HG03520 (cell line): ENCODE measurements around the gene PROX1.

Experiments used
- ATAC-seq: cut with Tn5 transposase; IDR thresholded peaks from one replicate; pipeline ENCODE4 v1.9.1; 2021; ENCODE audit warnings: mild to moderate bottlenecking, moderate library complexity; ENCODE audit not compliant: unreplicated experiment

The PROX1 gene, protein sequence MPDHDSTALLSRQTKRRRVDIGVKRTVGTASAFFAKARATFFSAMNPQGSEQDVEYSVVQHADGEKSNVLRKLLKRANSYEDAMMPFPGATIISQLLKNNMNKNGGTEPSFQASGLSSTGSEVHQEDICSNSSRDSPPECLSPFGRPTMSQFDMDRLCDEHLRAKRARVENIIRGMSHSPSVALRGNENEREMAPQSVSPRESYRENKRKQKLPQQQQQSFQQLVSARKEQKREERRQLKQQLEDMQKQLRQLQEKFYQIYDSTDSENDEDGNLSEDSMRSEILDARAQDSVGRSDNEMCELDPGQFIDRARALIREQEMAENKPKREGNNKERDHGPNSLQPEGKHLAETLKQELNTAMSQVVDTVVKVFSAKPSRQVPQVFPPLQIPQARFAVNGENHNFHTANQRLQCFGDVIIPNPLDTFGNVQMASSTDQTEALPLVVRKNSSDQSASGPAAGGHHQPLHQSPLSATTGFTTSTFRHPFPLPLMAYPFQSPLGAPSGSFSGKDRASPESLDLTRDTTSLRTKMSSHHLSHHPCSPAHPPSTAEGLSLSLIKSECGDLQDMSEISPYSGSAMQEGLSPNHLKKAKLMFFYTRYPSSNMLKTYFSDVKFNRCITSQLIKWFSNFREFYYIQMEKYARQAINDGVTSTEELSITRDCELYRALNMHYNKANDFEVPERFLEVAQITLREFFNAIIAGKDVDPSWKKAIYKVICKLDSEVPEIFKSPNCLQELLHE

DNA sequence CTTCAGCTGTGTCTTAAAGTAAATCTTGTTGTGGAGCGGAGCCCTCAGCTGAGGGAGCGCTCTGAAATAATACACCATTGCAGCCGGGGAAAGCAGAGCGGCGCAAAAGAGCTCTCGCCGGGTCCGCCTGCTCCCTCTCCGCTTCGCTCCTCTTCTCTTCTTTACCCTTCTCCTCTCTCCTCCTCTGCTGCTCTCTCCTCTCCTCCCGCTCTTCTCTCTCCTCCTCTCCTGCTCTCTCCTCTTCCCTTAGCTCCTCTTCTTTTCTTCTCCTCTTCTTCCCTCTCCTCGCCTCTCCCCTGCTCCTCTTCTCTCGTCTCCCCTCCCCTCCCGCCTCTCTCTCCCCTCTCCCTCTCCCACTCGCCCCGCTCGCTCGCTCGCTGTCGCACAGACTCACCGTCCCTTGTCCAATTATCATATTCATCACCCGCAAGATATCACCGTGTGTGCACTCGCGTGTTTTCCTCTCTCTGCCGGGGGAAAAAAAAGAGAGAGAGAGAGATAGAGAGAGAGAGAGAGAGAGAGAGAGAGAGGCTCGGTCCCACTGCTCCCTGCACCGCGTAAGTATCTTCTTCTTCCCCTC lies at the start of gene PROX1:
Gene PROX1 (plus strand): TSS at position 47 of the 580 bp plus-strand sequence. CDS start 8,563 bp downstream, outside the sequence.
- peak; percentile 74 for ATAC-seq

DNA sequence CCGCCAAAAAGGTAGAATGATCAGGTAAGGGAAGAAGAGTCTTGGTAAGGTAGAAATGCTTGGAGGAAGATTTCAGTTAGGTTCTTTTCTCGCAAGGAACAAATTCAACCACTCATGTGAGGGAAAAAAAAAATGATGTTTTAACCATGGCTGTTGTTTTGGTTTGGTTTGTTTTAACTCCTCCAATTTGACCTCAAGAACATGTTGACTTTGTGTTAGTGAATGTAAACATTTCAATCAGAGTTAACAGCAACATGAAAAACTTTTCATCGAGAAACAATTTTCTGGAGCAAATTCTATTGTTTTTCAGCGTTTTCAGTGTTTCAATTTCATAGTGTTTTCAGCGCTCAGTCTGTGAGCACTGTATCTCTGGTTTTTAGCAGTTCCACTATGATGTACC lies 49.0 kb upstream of the PROX1 start:
- no peak for ATAC-seq

DNA sequence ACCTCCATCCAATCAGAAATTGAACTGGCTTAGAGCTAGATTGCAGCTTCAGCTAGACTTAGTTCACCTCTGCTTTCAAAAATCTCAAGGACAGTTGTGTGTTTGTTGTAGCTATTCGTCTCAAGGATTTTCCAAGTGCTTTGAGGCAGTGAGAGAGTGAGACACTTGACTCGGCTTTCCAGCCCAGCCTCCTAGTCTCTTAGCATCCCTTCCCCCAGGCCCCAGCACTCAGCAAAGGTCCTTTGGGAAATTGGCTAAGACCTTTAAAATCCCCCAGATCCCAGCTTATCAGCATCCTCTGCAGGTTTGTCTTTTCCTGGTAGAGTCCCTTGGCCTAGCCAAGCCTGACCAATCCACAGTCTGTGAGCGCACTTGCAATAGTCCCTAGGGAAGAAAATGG lies 47.9 kb upstream of the PROX1 start:
- ATAC-seq = no peak

DNA sequence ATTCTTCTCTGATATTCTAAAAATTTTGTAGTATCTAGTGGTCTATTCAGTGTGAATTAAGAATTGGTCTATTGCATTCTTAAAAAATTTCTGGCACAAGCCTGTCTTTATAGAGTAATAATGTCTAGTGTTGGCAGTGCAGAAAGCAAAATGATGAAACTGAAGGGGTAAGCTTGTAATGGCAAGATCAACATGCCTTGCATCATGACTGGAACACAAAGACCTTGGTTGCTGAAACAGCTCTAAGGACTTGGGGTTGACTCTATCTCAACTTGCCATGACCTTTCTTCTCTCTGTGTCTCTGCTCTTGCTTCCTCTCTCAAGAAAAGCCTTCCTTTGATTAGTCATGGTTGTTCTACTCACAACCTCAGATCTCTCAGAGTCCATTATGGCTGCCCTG lies 46.8 kb upstream of the PROX1 start:
- ATAC-seq = no peak

DNA sequence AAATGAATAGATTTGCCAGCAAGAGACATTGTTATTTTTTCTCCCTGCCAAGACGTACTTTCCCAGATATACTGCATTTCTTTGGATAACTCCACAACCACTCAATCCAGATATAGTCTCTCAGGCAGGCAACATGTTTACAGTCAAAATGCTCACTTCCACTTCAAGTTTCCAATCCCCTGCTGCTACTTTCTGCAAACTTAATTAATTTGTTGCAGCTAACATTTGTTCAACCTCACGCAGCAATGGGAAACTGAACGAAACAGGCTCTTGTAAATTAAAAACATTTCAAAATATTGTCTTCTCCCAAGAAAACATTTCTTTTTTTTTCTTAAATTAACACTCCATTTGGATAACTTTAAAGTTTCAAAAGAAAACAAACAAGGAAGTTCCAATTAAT lies 45.7 kb upstream of the PROX1 start:
- no peak for ATAC-seq

DNA sequence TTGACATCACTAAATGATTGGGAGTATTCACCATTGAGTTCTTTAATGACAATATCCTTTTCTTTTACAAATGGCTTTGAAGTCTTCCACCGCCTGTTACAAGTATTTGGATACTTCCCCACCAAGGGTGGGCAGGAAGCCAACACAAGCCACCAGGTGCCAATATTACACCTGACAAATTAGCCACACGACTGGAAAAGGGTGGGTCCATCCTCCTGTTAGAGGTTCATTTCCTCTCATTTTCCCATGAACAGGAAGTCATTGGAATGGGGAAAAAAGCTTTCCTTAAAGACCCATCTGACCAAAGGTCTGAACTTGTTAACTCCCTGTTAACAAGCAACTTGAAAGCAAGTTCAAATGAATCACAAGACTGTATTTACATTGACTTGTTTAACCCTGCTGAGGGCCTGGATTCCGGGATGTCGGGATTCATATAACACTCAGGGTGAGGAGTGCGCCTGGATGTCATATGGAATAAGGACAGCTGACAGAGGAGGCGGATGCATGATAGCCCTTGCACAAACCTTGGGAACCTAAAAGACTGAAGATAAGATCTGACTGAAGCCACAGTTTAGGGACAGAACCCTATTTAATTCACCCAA lies 40.5 kb upstream of the PROX1 start:
- no peak for ATAC-seq

DNA sequence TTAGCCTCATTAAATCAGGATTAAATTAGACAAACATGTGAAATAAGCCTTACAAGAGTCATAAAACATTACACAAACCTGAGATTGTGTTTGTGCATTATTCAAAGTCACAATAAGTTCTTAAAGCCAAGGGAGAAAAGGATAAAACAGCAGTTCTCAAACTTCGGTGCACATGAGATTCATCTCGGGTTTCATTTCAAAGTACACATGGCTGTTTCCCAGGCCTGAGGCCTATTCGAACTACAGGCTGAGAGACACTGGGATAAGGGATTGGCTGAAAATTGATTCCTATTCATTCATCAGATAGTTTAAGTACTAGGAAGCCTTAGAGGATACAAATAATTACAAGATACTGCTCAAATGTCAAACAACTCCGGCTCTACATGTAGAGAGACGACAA lies 35.9 kb upstream of the PROX1 start:
- no peak for ATAC-seq

DNA sequence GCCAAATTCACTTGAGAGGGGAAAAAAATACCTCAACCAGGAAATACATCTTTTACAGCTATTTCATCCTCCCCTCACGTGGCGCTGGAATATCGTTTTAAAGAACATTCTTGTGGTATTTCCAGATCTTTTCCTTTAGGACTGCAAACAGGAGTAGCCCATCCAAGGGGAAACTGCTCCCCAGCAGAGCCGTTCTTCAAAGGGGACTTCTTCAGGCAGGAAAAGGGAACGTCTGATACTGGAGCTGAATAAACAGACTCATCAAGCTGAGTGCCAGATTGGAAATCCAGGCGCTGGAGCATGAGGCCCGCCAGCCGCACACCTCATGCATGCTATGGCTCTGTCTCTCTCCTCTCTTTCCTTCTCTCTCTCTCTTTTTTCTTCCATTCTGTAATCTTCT lies 34.0 kb upstream of the PROX1 start:
- ATAC-seq = no peak

DNA sequence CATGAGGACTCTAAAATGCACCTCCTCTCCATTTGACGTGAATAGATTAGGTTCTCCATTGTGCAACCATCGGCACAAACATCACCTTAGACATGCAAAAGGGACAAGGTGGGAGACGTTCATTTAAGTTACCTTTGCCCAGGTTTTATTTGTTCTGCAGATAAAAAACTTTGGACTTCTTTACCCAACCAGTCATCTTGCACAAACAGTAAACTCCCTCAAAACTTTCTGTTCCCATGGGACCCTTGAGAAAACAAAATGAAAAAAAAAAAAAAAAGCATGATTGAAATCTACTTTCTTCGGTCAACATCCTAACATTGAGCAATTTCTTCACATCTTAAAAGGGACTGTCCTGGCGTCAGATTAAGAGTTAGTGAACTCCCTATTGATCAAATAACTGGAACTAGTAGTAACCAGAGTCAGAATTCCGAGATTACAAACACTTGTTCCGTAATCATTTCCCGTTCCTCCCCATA lies 31.4 kb upstream of the PROX1 start:
- no peak for ATAC-seq

DNA sequence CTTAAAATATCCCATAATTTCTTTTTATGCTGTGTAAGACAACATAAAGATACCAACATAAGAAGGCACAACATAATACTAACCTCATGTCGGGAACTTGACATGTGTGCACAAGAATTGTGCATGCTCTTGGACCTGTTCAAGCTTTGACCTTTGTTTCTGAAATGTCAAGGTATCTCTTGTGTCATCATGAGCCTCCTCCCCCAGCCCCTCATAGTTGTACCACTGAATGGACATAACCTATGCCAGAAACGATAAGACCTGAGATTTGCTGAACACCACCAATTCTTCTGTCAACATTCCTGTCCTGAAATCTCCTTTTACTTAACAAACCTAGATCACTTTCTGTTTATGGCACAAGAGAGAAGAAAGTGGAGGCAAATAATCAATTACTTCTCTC lies 29.4 kb upstream of the PROX1 start:
- ATAC-seq = no peak

DNA sequence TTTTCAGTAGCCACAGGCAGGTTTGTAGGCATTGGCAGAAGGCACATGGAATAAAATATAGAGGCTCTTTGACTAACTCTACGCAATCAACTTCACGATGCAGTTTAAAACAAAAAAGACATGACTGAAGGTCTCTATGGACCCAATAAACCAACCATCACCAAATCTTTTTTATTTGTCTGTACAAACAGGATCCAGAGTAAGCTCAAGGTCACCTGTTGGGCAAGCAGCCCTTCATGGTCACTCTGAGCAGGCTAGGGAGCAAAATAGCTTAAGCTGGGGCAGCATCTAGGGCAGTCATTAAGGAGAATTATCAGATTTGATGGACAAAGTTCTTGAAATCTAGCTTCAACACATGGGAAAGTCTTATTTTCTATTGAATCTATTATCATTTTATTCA lies 26.8 kb upstream of the PROX1 start:
- ATAC-seq = no peak

DNA sequence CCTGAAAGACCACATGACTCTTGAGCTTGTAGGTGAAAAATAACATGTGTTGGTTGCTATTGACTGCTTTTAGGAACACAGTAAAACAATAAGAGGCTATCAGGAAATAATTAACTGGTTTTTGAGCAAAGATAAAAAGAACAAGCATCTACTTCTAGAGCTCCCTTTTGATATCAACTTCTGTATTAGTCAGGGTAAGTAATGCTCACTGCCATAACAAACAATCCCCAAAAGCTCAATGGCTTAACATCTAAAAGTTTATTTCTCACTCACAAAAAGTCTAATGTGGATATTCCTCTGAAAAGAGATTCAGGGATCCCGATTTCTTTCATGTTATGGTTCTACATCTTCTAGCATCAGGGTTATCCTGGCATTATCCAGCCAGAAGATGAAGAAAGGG lies 25.3 kb upstream of the PROX1 start:
- no peak for ATAC-seq

DNA sequence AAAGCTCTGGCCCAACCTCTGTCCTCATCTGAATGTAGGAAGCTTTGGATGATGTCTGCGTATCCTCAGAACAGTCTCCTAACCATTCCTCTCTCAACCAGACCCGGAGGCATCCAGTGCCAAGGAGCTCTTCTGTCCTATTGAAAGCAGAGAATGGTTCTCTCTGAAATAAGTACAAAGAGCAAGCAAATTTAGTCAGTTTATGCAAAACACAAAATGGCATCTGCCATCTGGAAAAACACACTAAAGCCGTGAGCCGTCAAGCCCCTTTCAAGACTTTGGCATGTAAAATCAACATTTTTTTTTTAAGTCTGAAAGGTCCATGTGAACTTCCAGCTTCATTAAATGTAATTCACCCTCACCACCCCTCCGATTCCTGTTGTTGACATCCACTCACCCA lies 21.7 kb upstream of the PROX1 start:
- no peak for ATAC-seq

DNA sequence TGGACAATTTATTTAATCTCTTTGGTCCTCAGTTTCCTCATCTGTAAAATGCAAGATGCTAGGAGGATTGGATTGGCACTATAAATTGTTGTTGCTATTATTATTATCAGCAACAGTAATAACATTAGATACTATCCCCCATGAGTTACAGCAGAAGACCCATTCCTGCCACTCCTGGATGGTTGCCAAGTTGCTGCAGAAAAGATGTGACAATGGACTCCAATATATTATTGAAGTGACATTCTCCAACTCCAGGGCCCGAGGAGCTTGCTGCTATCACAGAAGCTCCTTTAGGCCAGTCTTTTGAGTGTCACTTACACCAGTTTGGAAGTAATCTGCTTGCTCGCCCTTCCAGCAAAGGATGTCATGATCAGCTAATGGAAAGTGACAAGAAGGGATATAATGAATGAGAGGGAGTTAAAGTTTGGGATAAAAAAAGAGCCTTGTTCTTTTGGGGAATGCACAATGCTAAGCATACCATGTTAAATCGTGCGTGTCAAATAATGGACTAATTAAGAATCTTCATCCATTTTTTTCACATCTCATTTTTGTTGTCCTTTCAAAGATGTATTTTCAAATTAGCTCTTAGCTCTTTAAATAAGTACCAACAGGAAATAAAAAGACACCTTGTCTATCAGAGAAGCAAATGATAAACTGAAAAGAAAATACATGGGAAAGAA lies 19.5 kb upstream of the PROX1 start:
- ATAC-seq = no peak

DNA sequence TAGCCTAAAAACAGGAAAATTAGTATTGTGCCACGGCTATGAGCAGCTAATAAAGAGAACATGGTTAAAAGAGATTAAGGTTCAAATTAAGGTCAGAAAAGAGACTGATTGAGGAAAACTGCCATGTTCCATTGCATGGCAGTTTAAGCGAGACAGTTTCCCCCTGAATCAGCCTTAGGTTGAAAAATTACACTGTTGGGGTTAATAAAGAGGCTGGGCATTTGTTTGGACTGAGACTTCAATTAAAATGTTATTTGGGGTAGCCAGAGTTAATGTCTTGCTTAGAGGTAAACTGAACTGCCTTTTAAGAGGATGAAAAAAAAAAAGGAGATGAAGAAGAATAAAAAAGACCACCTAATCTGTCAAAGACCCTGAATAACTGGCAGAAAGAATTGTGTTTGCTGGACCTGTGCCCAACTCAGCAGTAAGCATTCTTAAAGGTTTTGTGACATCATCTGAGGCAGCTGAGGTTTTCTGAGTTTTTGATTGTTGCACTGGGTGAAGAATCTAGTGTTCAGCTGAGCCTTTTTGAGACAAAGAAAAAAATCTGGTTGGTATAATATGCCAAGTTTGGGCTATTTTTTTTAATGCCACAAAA lies 17.7 kb upstream of the PROX1 start:
- no peak for ATAC-seq

DNA sequence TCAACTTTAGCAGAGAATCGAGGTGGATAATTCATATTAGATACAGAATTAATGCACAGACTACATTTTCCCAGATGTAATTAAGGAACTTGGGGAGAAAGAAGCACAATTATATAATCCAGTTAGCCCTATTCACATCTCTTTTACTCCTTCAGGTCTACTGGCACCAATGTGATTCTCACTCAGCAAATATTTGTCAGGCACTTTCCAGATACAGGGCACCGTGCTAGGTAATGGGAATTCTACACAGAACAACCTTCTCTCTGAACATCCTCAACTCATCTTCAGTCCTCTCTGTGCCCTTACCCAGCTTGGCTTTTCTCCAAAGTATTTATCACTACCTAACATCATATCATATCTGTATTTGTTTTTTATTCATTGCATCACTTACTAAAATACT lies 15.6 kb upstream of the PROX1 start:
- ATAC-seq = no peak

DNA sequence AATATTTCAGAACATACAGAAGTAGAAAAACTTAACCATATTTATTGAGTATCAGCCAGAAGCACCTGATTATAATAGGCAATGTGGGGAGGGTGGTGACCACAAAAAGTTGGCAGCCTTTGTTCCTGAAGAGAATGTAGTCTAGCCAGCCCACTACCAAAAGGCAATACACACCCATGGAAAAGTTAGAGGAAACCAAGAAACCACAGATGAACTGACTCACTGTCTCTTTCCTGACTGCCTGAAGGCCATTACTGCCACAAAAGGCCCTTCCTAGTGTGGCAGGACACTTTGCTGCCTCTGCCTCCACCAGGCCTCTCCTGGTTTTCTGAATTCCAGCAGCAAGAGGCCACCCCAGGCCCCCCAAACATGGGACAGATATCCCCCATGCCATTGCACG lies 14.6 kb upstream of the PROX1 start:
- ATAC-seq = no peak

DNA sequence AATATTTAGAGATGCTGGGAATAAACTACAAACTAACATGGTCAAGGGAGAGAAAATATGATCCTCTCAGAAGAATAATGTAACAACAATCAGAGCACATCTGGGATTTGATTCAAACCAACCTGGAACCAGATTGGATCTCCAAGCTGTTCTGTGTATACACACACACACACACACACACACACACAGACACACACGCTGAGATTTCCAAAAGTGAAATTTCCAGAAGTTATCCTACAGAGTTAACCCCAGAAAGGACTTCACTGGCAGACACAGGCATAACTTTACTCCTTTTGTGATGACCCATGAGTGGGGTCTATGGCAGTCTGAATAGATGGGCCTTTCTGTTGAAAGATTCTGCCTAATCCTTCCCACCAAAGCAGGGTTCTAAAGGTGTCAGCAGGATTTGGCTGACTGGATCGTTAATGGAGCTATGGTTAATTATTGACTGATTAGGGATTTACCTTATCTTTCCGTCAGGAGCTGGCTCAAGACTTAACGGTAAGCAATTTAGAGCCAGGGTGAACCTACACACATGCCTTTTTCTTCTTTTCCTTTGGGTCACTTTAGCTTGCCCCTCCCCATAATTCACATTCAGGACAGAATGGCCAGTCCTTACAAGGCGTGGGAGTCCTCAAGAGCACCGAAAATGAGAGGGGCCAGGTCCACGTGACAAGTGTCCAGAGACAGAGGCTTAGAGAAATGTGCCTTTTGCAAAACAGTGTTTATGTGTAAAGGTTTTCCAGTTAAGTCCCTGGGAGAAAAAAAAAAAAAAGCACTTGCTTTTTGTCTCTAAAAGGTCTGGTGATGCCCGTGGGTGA lies 10.9 kb upstream of the PROX1 start:
- ATAC-seq = no peak

DNA sequence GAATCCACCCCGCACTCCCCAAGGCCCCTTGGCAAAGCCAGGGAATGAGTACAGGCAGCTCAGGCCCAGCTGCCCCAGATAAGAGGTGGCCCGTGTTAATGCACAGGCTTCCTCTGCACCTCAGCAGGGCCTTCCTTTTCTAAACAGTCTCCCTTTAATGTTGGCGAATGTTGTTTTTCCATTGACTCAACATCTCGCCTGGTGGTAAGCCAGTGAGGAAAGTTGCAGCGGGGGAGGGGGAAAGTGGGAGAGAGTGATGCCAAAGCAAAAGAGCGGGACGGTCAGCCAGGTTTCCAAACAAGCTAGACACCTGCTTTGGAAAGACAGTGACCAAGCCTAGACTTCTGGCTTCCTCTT lies 10.3 kb upstream of the PROX1 start:
- no peak for ATAC-seq

DNA sequence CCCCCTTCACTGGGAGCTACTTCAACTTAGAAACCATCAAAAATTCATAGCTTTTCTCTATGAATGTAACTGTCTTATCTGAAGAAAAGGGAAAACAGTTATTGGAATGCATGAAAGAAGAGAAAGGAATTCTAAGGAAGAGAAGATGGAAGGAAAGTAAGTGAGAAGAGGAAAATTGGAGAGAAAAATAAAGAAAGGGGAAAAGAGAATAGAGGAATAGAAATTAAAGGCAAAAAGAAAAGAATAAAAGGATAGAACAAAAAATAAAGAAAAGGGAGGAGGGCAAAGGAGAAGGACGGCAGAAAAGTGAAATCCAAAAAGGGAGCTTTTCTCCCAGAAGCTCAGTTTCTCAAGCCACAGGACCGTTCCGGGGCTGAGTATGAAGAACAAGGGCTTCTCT lies 9.9 kb upstream of the PROX1 start:
- ATAC-seq = no peak
